Small intestine (tissue), 7 donors: Measurements from ENCODE around the gene PPP1R14C. TPM values are rescaled to one million over a fixed set of nuclear protein-coding genes. Genes with fewer than 3 reads are reported as not detected.

Source experiments
- DNase-seq, 2 donors: peaks; one replicate each; pipeline versions ENCODE4 v3.0.0 to v3.0.0-alpha.2; 2013
- FAIRE-seq: peaks from 2 replicates; lab custom pipeline; 2012; peaks lifted over from hg19 to GRCh38; lab: Jason Lieb, UNC
- H3K27ac ChIP-seq, 3 donors: one replicate each; pipeline ENCODE4 v1.5.1; 2013; ENCODE audit warnings: low read length in 2 of 3, mild to moderate bottlenecking in 2 of 3, control low read depth in 1 of 3, inconsistent platforms in 1 of 3, low read depth in 1 of 3, moderate library complexity in 1 of 3
- H3K27me3 ChIP-seq, 3 donors: one replicate each; pipeline ENCODE4 v1.6.1; 2013; ENCODE audit warnings: low read length in 3 of 3, inconsistent platforms in 1 of 3; ENCODE audit not compliant: control insufficient read depth in 3 of 3, insufficient read depth in 3 of 3
- H3K36me3 ChIP-seq, 3 donors: one replicate each; pipeline ENCODE4 v1.6.1; 2013; ENCODE audit warnings: low read length in 3 of 3, inconsistent platforms in 1 of 3, low read depth in 1 of 3, mild to moderate bottlenecking in 1 of 3, moderate library complexity in 1 of 3; ENCODE audit not compliant: control insufficient read depth in 3 of 3, insufficient read depth in 2 of 3
- H3K4me1 ChIP-seq, 3 donors: one replicate each; pipeline ENCODE4 v1.6.1; 2013; ENCODE audit warnings: low read length in 2 of 3, inconsistent platforms in 1 of 3, low read depth in 1 of 3, mild to moderate bottlenecking in 1 of 3, moderate library complexity in 1 of 3; ENCODE audit not compliant: control insufficient read depth in 3 of 3, insufficient read depth in 2 of 3
- H3K4me3 ChIP-seq, 3 donors: one replicate each; pipeline ENCODE4 v1.5.1; 2013; ENCODE audit warnings: low read length in 3 of 3, control low read depth in 1 of 3, inconsistent platforms in 1 of 3, low read depth in 1 of 3, mild to moderate bottlenecking in 1 of 3, moderate library complexity in 1 of 3
- H3K9me3 ChIP-seq, 2 donors: one replicate each; pipeline ENCODE4 v1.6.1; 2013; ENCODE audit warnings: low read depth in 1 of 2, low read length in 1 of 2; ENCODE audit not compliant: control insufficient read depth in 2 of 2, insufficient read depth in 1 of 2
- WGBS, 3 donors: extraction: QIAGEN DNeasy Blood & Tissue Kit; methylation state at CpG; one replicate each; pipeline ENCODE4 v1.1.7; 2013; 5-methylcytosine and 5-hydroxymethylcytosine counted together
- polyA plus RNA-seq, 4 donors: library from polyadenylated mRNA; stranded (reverse) in 3 of 4; unstranded in 1 of 4; fragments of 200-250 nt in 3 of 4; fragments of 120-200 nt in 1 of 4; gene quantifications; one replicate each; pipeline versions ENCODE4 v1.2.1 to v1.2.3, GENCODE V29; 2013
- donor health status: healthy with polysubstance abuse.
- donor health status: control.
- donor health status: control.
- donor health status: Bipolar disorder and iron deficiency.
- donor health status: healthy.

PPP1R14C gene
- polyA plus RNA-seq, 4 donors: 2.4 to 14.3 (median 11.5) TPM

GRCh38 chr6:150269857-150270223 lies 127.0 kb downstream of the PPP1R14C start:
- FAIRE-seq: no peak
- no peaks in the 10 kb centered on the region for H3K27me3 ChIP-seq
- no peaks in the 10 kb centered on the region for H3K4me1 ChIP-seq
- no peak overlapping the region for H3K4me3 ChIP-seq
- peaks cover 0 to 4% of the 10 kb centered on the region in 2 donors for H3K9me3 ChIP-seq
- DNase-seq: peak in 1 of 2 donors; percentile 29
- 50 to 61% (median 54%) methylated on average over 4 of the region's 4 CpGs for WGBS, 3 donors
- H3K36me3 ChIP-seq: no peaks in the 10 kb centered on the region
- no peak overlapping the region for H3K27ac ChIP-seq

- H3K9me3 ChIP-seq: peaks cover 0 to 4% of the 10 kb centered on the region in 2 donors
- H3K4me1 ChIP-seq: no peaks in the 10 kb centered on the region
- 86 to 90% (median 90%) methylated on average over 9 of the region's 9 CpGs for WGBS, 3 donors
- no peak overlapping the region for H3K4me3 ChIP-seq
- no peak overlapping the region for H3K27ac ChIP-seq
- H3K36me3 ChIP-seq: no peaks in the 10 kb centered on the region
- DNase-seq (no peak), FAIRE-seq (no peak)
- H3K27me3 ChIP-seq: no peaks in the 10 kb centered on the region
Measured at GRCh38 chr6:150270330-150271052, 127.6 kb downstream of the PPP1R14C start.

- 96 to 99% (median 96%) methylated on average over 1 of the region's 1 CpG for WGBS, 3 donors
- DNase-seq: no peak
- H3K4me3 ChIP-seq: no peak overlapping the region
- no peaks in the 10 kb centered on the region for H3K4me1 ChIP-seq
- FAIRE-seq: no peak
- H3K9me3 ChIP-seq: peaks cover 0 to 4% of the 10 kb centered on the region in 2 donors
- H3K36me3 ChIP-seq: no peaks in the 10 kb centered on the region
- no peak overlapping the region for H3K27ac ChIP-seq
- no peaks in the 10 kb centered on the region for H3K27me3 ChIP-seq
Measured at GRCh38 chr6:150271172-150271500, 128.3 kb downstream of the PPP1R14C start.

GRCh38 chr6:150271501-150272263 lies 128.8 kb downstream of the PPP1R14C start:
- WGBS, 3 donors: 79 to 86% (median 79%) methylated on average over 6 of the region's 6 CpGs
- Histone ChIP-seq H3K4me1 (no peaks in the 10 kb centered on the region), H3K4me3 (no peak overlapping the region), H3K36me3 (no peaks in the 10 kb centered on the region), H3K27ac (no peak overlapping the region), H3K9me3 (peaks cover 0 to 4% of the 10 kb centered on the region in 2 donors), H3K27me3 (no peaks in the 10 kb centered on the region)
- no peak for DNase-seq
- no peak for FAIRE-seq

GRCh38 chr6:150272264-150272975 lies 129.6 kb downstream of the PPP1R14C start:
- DNase-seq (no peak), FAIRE-seq (no peak)
- H3K27ac ChIP-seq: no peak overlapping the region
- H3K27me3 ChIP-seq: no peaks in the 10 kb centered on the region
- 84 to 92% (median 89%) methylated on average over 7 of the region's 7 CpGs for WGBS, 3 donors
- H3K9me3 ChIP-seq: peaks cover 0 to 4% of the 10 kb centered on the region in 2 donors
- H3K36me3 ChIP-seq: no peaks in the 10 kb centered on the region
- no peak overlapping the region for H3K4me3 ChIP-seq
- no peaks in the 10 kb centered on the region for H3K4me1 ChIP-seq

- Histone ChIP-seq H3K27me3 (no peaks in the 10 kb centered on the region), H3K36me3 (no peaks in the 10 kb centered on the region), H3K4me3 (no peak overlapping the region), H3K27ac (no peak overlapping the region), H3K9me3 (peaks cover 0 to 4% of the 10 kb centered on the region in 2 donors), H3K4me1 (no peaks in the 10 kb centered on the region)
- FAIRE-seq: no peak
- no peak for DNase-seq
- WGBS, 3 donors: 84 to 89% (median 88%) methylated on average over 2 of the region's 2 CpGs
Measured at GRCh38 chr6:150272976-150273315, 130.1 kb downstream of the PPP1R14C start.

GRCh38 chr6:150273457-150274309 lies 130.8 kb downstream of the PPP1R14C start:
- 86 to 90% (median 86%) methylated on average over 15 of the region's 15 CpGs for WGBS, 3 donors
- H3K4me1 ChIP-seq: no peaks in the 10 kb centered on the region
- no peak for FAIRE-seq
- no peaks in the 10 kb centered on the region for H3K27me3 ChIP-seq
- no peak for DNase-seq
- H3K27ac ChIP-seq: no peak overlapping the region
- peaks cover 0 to 4% of the 10 kb centered on the region in 2 donors for H3K9me3 ChIP-seq
- no peaks in the 10 kb centered on the region for H3K36me3 ChIP-seq
- no peak overlapping the region for H3K4me3 ChIP-seq

- Histone ChIP-seq H3K4me1 (no peaks in the 10 kb centered on the region), H3K36me3 (no peaks in the 10 kb centered on the region), H3K27me3 (peaks cover 0 to 3% (median 0%) of the 10 kb centered on the region in 3 donors), H3K4me3 (no peak overlapping the region), H3K9me3 (no peaks in the 10 kb centered on the region), H3K27ac (no peak overlapping the region)
- DNase-seq (no peak), FAIRE-seq (no peak)
- WGBS, 3 donors: 82 to 93% (median 88%) methylated on average over 5 to 6 of the region's 6 CpGs
Measured at GRCh38 chr6:150275489-150275888, 132.6 kb downstream of the PPP1R14C start.
